GM21723 (cell line): ENCODE results near the gene FCSK.

ENCODE experiments used
- ATAC-seq: cut with Tn5 transposase; IDR thresholded peaks from one replicate; pipeline ENCODE4 v1.9.1; 2021; ENCODE audit warnings: mild to moderate bottlenecking, moderate library complexity; ENCODE audit not compliant: unreplicated experiment

Gene FCSK

GRCh38 chr16:70453117-70453891 is 1.1 kb upstream of the FCSK start:
- ATAC-seq = no peak

DNA sequence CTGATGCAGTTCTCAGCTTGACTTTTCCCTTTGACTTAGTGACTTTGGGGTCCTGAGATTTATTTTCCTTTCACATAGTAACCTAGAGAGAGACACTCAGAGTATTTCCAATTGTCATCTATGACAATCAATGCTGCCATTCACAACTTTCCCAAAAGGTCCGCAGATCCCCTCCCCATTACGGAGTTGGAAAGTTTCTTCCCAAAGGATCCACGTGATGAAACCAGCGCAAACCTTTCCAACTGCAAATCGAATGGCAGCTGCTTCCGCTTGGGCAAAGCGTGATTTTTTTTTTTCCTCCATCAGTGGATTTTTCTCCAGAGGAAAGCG is 538 bp upstream of the FCSK start:
- no peak for ATAC-seq

- no peak for ATAC-seq
Measured at GRCh38 chr16:70455910-70456309, 1.5 kb downstream of the FCSK start.

DNA sequence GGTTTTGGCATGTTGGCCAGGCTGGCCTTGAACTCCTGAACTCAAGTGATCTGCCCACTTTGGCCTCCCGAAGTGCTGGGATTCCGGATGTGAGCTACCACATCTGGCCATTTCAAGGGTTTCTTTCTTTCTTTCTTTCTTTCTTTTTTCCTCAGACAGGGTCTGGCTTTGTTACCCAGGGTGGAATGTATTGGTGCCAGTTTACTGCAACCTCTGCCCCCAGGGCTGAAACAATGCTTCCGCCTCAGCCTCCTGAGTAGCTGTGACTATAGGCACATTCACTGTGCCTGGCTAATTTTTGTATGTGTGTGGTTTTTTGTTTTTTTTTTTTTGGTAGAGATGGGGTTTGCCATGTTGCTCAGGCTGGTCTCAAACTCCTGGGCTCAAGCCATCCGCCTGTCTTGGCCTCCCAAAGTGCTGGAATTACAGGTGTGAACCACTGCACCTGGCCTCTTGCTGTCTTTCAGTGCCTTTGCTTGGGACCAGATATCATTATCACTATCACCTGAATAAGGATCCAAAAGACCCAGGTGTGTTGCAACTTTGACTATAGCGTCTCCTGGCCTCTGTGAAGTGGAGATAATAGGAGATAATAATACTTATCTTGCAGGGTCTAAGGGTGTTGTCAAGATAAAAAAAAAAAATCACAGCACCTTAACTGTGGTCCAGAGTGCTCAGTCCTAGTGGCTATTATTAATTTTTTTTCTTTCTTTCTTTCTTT is 3.2 kb downstream of the FCSK start:
- no peak for ATAC-seq

DNA sequence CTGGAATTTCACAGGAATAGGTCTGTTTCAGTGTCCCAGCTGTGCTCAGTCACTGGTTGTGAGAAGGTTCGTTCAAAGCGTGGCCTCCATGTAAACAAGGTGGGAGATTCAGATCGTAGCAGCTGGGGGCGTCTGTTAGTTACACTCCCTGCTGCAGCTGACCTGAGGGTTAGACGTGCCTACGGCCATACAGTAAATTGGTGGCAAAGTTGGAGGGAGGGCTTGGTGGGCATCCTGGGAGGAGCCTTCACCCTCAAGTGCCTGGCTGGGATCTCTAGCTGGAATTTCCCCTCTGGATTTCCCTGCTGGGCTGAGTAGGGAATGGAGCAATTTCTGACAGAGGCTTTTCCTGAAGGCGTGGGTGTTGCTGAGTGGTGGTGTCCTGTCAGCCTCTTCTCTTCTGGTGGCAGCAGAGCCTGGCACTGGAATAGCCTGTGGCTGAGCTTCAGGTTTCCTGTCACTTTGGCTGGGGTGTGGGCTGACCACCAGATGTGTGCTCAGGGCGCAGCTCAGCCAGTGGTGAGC is 6.4 kb downstream of the FCSK start:
- ATAC-seq = no peak

DNA sequence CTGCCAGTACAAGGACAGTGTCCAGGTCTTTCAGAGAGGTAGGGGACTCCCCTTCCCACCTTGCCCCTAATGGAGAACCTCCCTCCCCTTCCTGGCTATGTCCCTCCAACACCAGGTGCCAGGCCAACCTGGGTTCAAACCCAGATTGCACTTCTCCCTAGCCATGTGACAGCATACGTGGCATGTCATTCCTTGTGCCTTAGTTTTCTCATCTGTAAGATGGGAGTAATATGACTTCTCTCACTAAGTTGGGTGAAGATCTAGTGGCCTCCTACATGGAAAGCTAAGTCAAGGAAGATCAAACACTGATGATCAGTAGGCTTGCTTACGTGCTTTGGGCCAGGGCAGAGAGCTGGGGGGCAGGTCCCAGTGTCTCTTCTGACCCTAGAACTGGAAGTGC is 8.8 kb downstream of the FCSK start:
- ATAC-seq = no peak

DNA sequence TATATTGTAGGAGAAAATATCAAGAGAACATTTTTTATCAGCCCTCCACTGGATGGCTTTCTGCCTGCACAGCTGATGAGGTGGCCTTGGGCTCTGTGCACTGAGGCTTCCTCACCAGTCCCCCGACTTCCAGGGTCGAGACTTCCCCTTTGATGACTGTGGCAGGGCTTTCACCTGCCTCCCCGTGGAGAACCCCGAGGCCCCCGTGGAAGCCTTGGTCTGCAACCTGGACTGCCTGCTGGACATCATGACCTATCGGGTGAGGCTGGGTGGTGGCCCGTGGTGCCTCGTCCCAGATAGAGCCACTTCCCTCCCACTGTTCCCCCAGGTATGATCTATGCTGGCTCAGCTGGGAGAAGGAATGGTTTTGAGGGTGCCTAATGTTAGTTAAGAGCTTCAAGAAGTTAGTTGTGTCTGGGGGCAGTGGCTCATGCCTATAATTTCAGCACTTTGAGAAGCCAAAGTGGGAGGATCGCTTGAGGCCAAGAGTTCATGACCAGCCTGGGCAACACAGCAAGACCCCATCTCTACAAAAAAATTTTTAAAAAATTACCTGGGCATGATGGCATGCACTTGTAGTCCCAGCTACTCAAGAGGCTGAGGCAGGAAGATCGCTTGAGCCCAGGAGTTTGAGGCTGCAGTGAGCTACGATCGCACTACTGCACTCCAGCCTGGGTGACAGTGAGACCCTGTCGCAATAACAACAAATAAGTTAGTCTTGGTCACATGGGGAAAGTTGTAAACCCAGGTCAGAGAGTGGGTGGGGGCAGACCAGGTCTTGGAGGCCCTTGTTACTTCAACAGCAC is 11.8 kb downstream of the FCSK start:
- ATAC-seq = no peak

DNA sequence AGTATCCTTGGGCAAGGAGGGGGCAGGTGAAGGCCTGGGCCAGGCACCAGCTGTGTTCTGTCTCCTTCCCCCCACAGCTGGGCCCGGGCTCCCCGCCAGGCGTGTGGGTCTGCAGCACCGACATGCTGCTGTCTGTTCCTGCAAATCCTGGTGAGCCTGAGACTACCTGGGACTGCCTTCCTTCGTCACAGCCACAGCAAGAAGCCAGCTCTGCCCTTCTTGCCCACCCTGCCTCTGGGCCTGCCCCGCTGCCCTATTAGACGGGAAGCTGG is 12.3 kb downstream of the FCSK start:
- ATAC-seq = no peak

DNA sequence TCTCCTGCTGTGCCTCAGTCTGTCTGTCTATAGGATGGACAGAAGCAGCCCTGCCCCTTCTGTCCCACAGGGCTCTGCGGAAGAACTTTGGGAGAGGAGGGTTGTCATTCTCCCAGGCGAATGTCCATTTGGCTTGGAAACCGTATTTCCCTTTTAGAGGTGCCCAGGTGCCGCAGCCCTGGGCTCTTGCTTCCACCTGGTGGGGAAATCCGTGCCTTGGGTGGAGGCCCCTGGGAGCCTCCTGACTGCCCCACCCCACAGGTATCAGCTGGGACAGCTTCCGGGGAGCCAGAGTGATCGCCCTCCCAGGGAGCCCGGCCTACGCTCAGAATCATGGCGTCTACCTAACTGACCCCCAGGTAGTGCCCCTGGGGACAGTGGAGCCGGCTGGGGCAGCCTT is 12.7 kb downstream of the FCSK start:
- no peak for ATAC-seq

DNA sequence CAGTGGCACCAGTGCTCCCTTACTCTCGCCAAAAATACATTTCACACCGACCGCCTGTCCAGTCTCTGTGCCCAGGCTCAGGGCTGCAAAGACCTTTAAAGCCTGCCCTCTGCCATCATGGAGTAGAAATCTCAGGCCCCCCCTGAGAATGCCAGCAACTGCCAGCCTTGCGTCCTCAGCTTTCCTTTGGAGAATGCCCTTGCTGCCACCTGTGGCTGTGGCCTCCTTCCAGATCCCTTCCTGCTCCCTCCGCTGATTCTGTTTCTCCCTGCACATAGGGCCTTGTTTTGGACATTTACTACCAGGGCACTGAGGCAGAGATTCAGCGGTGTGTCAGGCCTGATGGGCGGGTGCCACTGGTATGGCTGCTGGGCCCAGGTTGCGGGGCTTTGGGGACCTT is 13.2 kb downstream of the FCSK start:
- ATAC-seq = no peak

DNA sequence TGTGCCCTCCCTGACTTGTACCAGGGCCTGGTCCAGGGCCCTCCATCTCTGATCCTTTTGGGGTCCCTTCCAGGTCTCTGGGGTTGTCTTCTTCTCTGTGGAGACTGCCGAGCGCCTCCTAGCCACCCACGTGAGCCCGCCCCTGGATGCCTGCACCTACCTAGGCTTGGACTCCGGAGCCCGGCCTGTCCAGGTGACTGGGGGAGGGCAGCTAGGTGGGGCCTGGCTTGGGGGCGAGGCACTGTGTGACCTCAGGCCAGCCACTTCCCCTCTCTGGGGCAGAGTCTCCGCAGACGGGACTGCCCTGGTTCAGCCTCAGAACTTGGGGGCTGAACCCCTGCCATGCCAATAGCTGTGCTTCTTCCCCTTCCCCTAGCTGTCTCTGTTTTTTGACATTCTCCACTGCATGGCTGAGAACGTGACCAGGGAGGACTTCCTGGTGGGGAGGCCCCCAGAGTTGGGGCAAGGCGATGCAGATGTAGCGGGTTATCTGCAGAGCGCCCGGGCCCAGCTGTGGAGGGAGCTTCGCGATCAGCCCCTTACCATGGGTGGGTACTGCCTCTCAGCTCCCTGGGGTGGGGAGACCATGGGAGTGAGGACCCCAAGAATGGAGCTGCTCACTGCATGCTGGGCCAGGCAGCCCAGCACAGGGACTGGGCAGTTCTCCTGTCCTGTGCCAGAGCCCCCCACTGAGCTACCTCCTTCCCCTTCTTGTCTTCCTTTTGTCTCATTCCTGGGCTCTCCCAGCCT is 14.6 kb downstream of the FCSK start:
- ATAC-seq = no peak

- ATAC-seq = no peak
Measured at GRCh38 chr16:70470141-70470926, 15.9 kb downstream of the FCSK start.

DNA sequence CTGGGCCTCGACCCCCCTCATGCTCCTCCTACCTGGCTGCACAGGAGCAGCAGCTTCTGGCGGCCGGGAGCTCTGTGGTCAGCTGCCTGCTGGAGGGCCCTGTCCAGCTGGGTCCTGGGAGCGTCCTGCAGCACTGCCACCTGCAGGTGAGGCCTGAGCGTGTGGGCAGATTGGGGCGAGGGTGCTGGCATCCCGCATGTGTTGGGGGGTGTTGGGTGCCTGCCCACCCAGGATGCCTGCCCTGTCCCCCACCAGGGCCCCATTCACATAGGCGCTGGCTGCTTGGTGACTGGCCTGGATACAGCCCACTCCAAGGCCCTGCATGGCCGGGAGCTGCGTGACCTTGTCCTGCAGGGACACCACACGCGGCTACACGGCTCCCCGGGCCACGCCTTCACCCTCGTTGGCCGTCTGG is 16.5 kb downstream of the FCSK start:
- no peak for ATAC-seq

GRCh38 chr16:70472786-70473433 is 18.5 kb downstream of the FCSK start:
- no peak for ATAC-seq

GRCh38 chr16:70473446-70474319 is 19.3 kb downstream of the FCSK start:
- ATAC-seq = no peak

DNA sequence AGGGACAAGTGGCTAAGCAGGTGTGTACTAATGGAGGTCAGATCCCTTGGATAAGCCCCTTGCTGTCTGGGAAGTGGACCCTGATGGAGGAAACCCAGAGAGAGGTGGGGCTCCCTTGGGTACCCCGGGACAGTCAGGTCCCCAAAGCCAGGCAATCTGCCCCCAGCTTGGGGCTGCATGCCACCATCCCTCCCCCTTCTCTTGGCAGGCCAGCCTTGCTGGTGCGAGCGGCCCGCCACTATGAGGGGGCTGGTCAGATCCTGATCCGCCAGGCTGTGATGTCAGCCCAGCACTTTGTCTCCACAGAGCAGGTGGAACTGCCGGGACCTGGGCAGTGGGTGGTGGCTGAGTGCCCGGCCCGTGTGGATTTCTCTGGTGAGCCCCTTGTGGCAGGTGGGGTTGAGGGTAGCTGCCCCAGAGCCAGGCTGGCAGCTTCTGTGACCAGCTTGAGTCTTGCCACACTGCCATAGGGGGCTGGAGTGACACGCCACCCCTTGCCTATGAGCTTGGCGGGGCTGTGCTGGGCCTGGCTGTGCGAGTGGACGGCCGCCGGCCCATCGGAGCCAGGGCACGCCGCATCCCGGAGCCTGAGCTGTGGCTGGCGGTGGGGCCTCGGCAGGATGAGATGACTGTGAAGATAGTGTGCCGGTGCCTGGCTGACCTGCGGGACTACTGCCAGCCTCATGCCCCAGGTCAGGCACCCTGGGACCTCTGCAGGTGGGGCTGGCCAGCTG is 20.1 kb downstream of the FCSK start:
- no peak for ATAC-seq

- no peak for ATAC-seq
Measured at GRCh38 chr16:70475054-70475871, 20.9 kb downstream of the FCSK start.
